GM18861 (cell line): ENCODE measurements around the gene CLPTM1L.
"Not testable (repeated sequence)": the region's sequence is repeated elsewhere in the genome, so short reads cannot be mapped to it uniquely, and the experiment has no call there.

Source experiments
- ATAC-seq: cut with Tn5 transposase; IDR thresholded peaks from one replicate; pipeline ENCODE4 v1.9.1; 2021; ENCODE audit not compliant: unreplicated experiment

The CLPTM1L gene

GRCh38 chr5:1293416-1294205 is 51.3 kb downstream of the CLPTM1L start:
- no peak for ATAC-seq

- no peak for ATAC-seq
These were observed 52.0 kb downstream of the CLPTM1L start for GRCh38 chr5:1292846-1293415.

GRCh38 chr5:1292139-1292538 is 52.8 kb downstream of the CLPTM1L start:
- ATAC-seq: no peak

GRCh38 chr5:1291611-1292080 is 53.3 kb downstream of the CLPTM1L start:
- no peak for ATAC-seq

GRCh38 chr5:1290956-1291355 is 53.9 kb downstream of the CLPTM1L start:
- not testable (repeated sequence) for ATAC-seq

GRCh38 chr5:1289559-1289958 is 55.3 kb downstream of the CLPTM1L start:
- ATAC-seq: not testable (repeated sequence)

GRCh38 chr5:1288439-1289335 is 56.2 kb downstream of the CLPTM1L start:
- no peak for ATAC-seq

GRCh38 chr5:1285883-1286291 is 59.0 kb downstream of the CLPTM1L start:
- ATAC-seq: no peak

- ATAC-seq: no peak
These were observed 59.8 kb downstream of the CLPTM1L start for GRCh38 chr5:1285141-1285540.

GRCh38 chr5:1284336-1284970 is 60.4 kb downstream of the CLPTM1L start:
- not testable (repeated sequence) for ATAC-seq

- ATAC-seq: not testable (repeated sequence)
These were observed 61.2 kb downstream of the CLPTM1L start for GRCh38 chr5:1283729-1284041.

- not testable (repeated sequence) for ATAC-seq
These were observed 61.7 kb downstream of the CLPTM1L start for GRCh38 chr5:1282993-1283728.

GRCh38 chr5:1282131-1282992 is 62.5 kb downstream of the CLPTM1L start:
- no peak for ATAC-seq

- no peak for ATAC-seq
These were observed 63.6 kb downstream of the CLPTM1L start for GRCh38 chr5:1281038-1281882.

GRCh38 chr5:1280177-1281037 is 64.5 kb downstream of the CLPTM1L start:
- ATAC-seq: no peak

- no peak for ATAC-seq
These were observed 65.3 kb downstream of the CLPTM1L start for GRCh38 chr5:1279443-1280151.
